Measurements from ENCODE around the gene GDF3. TPM values are rescaled to one million over a fixed set of nuclear protein-coding genes. Genes with fewer than 3 reads are reported as not detected.

GDF3 gene
- total RNA-seq, 2 experiments from 2014 or later, result not detected

- no peaks in the 10 kb centered on the region for H3K27me3 Mint-ChIP-seq
- no peaks in the 10 kb centered on the region for H3K36me3 Mint-ChIP-seq (ENCODE audit: low read depth)
- DNase-seq (no peak), ATAC-seq (no peak)
- CTCF ChIA-PET, result interaction anchor here (1.0 kb wide), 1 partner anchor 22 kb away, joined by 3 read pairs; no protein-coding TSS in a partner anchor
- no peak overlapping the region for H3K4me3 Mint-ChIP-seq
- no peaks in the 10 kb centered on the region for H3K9me3 Mint-ChIP-seq
- TF ChIP-seq CTCF (IDR thresholded peaks at IDR 0.05), result no peak
- intact Hi-C loops (cut with micrococcal nuclease), result no loop called here
- H3K27ac Mint-ChIP-seq, result no peak overlapping the region
- POLR2A ChIA-PET, result no interaction called here
- no peaks in the 10 kb centered on the region for H3K4me1 Mint-ChIP-seq (ENCODE audit: low read depth)
Measured at GRCh38 chr12:7668171-7668570, 27.4 kb downstream of the GDF3 start.

- ChIA-PET CTCF (interaction anchor here (1.1 kb wide), 1 partner anchor 24 kb away, joined by 3 read pairs; no protein-coding TSS in a partner anchor), POLR2A (no interaction called here)
- no peaks in the 10 kb centered on the region for H3K27me3 Mint-ChIP-seq
- H3K27ac Mint-ChIP-seq, result no peak overlapping the region
- no peaks in the 10 kb centered on the region for H3K4me1 Mint-ChIP-seq (ENCODE audit: low read depth)
- DNase-seq (no peak), ATAC-seq (no peak)
- intact Hi-C loops (cut with micrococcal nuclease), result no loop called here
- no peaks in the 10 kb centered on the region for H3K9me3 Mint-ChIP-seq
- H3K4me3 Mint-ChIP-seq, result no peak overlapping the region
- no peaks in the 10 kb centered on the region for H3K36me3 Mint-ChIP-seq (ENCODE audit: low read depth)
- no peak for TF ChIP-seq CTCF (IDR thresholded peaks at IDR 0.05)
Measured at GRCh38 chr12:7667125-7667524, 28.4 kb downstream of the GDF3 start.

- H3K36me3 Mint-ChIP-seq (ENCODE audit: low read depth), result no peaks in the 10 kb centered on the region
- no peak overlapping the region for H3K27ac Mint-ChIP-seq
- ATAC-seq (no peak), DNase-seq (no peak)
- no peaks in the 10 kb centered on the region for H3K4me1 Mint-ChIP-seq (ENCODE audit: low read depth)
- no peak for TF ChIP-seq CTCF (IDR thresholded peaks at IDR 0.05)
- H3K27me3 Mint-ChIP-seq, result no peaks in the 10 kb centered on the region
- POLR2A ChIA-PET, result no interaction called here
- H3K9me3 Mint-ChIP-seq, result no peaks in the 10 kb centered on the region
- CTCF ChIA-PET, result interaction anchor here (1.1 kb wide), 1 partner anchor 24 kb away, joined by 3 read pairs; no protein-coding TSS in a partner anchor
- intact Hi-C loops (cut with micrococcal nuclease), result no loop called here
- no peak overlapping the region for H3K4me3 Mint-ChIP-seq
Measured at GRCh38 chr12:7666595-7666994, 29.0 kb downstream of the GDF3 start.

GRCh38 chr12:7661741-7662140 lies 33.8 kb downstream of the GDF3 start:
- Mint-ChIP-seq H3K27me3 (no peaks in the 10 kb centered on the region), H3K9me3 (no peaks in the 10 kb centered on the region), H3K4me3 (no peak overlapping the region), H3K4me1 (ENCODE audit: low read depth) (no peaks in the 10 kb centered on the region), H3K27ac (no peak overlapping the region), H3K36me3 (ENCODE audit: low read depth) (no peaks in the 10 kb centered on the region)
- ATAC-seq (no peak), DNase-seq (no peak)
- ChIA-PET POLR2A (no interaction called here), CTCF (no interaction called here)
- TF ChIP-seq CTCF (IDR thresholded peaks at IDR 0.05), result no peak
- intact Hi-C loops (cut with micrococcal nuclease), result no loop called here

- ATAC-seq (no peak), DNase-seq (no peak)
- POLR2A ChIA-PET, result no interaction called here
- intact Hi-C loops (cut with micrococcal nuclease), result no loop called here
- H3K36me3 Mint-ChIP-seq (ENCODE audit: low read depth), result no peaks in the 10 kb centered on the region
- no peak for TF ChIP-seq CTCF (IDR thresholded peaks at IDR 0.05)
- H3K9me3 Mint-ChIP-seq, result no peaks in the 10 kb centered on the region
- no peak overlapping the region for H3K27ac Mint-ChIP-seq
- CTCF ChIA-PET, result interaction anchor here (1.0 kb wide), 1 partner anchor 13 kb away, joined by 3 read pairs; no protein-coding TSS in a partner anchor
- no peak overlapping the region for H3K4me3 Mint-ChIP-seq
- no peaks in the 10 kb centered on the region for H3K27me3 Mint-ChIP-seq
- no peaks in the 10 kb centered on the region for H3K4me1 Mint-ChIP-seq (ENCODE audit: low read depth)
Measured at GRCh38 chr12:7656121-7656520, 39.5 kb downstream of the GDF3 start.
